ENCODE measurements around the gene SDF4.

Gene SDF4

DNA sequence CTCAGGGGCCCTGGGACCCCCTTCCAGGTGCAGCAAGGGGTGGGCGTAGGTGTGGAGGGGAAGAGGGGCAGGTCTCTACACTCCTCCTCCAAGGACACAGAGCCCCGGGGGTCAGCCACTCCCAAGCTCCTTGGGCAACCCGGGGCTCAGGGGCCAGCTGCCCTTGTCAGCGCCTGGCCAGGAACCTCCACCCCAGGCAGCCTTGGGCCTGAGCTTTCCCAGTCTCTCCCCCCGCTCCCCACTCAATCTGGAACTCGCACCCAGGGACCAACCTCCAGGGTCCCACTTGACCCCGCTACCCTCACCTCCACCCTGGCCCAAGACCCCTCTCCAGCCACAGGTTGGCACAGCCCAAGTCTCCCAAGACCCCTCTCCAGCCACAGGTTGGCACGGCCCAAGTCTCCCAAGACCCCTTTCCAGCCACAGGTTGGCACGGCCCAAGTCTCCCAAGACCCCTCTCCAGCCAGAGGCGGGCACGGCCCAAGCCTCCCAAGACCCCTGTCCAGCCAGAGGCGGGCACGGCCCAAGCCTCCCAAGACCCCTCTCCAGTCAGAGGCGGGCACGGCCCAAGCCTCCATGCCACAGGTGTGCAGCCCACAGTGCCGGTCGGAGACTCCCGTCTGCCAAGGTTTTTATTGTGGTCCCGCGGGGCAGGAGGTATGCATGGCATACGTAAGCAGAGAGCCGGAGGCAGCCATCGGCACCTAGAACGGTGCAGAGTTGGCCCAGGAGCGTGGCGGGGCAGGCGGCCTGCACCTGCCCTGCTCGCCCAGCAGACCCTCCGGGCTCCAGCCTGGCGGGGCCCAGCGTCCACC lies 20.9 kb downstream of the SDF4 start:
- no peak for DNase-seq

DNA sequence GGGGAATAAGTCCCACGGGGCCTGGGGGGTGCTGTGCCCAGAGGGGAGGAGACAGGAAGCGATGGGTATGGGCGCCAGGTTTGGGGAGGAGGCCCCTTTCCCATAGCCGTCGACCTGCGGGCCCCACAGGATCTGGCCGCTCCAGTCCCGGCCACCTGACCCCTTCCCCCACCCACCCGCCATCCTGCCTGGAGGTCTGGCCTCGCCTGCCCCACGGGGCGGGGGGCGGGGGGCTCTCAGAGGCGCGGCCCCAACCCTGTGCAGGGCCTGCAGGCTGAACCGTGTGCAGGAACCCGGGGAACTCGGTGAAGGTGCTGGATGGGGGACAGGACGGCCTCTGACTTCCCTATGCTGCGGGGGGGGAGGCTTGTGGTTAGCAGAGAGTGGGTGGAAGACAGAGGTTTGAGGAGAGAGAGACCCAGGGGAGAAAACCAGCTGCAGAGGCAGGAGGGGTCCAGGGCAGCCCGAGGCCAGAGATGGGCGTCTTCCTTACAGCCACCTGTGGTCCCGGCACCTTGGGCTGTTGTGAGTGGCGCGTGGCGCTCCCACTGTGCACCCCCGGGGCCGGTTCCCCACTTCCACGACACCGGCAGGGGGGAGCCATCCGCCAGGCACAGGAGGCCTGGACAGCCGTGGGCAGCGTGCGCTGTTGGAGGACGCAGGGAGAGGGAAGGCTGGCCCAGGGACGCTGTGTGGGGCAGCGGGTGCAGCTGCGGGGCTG lies 22.9 kb downstream of the SDF4 start:
- no peak for DNase-seq

- DNase-seq: no peak
Measured at GRCh38 chr1:1207571-1207892, 24.3 kb downstream of the SDF4 start.

GRCh38 chr1:1206966-1207531 lies 24.8 kb downstream of the SDF4 start:
- peak in 1 of 2 experiments; percentile 53 for DNase-seq

DNA sequence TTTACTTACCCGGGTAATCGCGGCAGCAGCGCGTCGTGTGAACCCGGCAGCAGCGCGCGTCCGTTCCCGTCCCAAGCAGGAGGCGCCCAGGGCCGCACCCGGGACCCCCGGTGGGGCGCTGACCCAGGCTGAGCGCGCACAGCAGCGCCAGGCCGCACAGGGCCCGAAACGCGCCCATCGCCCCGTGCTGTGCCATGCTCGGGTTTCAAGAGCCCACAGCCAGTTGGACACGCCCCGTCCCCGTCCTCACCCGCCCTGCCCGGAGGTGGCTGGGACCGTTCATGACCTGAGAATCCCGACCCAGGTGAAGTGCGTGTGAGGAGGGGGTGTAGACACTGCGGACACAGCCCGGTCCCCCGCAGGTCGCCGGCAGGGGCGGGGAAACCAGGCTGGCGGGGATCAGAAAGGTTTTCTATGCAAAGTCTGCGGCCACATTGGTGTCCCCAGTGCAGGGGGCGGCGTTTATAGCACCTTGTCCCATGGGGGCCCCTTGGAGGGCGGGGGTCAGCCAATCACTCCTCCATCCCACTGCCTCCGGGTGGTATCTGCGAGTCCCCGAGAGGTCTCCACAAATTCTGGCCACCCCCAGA lies 25.3 kb downstream of the SDF4 start, which contains the start of gene TNFRSF18:
Gene TNFRSF18, minus strand, starts transcription at position 217 of the 590 bp plus-strand sequence. Its CDS starts 21 bp downstream, at position 196.
- DNase-seq: peak in 1 of 2 experiments; percentile 81

GRCh38 chr1:1205769-1206375 lies 25.9 kb downstream of the SDF4 start:
- no peak for DNase-seq

DNA sequence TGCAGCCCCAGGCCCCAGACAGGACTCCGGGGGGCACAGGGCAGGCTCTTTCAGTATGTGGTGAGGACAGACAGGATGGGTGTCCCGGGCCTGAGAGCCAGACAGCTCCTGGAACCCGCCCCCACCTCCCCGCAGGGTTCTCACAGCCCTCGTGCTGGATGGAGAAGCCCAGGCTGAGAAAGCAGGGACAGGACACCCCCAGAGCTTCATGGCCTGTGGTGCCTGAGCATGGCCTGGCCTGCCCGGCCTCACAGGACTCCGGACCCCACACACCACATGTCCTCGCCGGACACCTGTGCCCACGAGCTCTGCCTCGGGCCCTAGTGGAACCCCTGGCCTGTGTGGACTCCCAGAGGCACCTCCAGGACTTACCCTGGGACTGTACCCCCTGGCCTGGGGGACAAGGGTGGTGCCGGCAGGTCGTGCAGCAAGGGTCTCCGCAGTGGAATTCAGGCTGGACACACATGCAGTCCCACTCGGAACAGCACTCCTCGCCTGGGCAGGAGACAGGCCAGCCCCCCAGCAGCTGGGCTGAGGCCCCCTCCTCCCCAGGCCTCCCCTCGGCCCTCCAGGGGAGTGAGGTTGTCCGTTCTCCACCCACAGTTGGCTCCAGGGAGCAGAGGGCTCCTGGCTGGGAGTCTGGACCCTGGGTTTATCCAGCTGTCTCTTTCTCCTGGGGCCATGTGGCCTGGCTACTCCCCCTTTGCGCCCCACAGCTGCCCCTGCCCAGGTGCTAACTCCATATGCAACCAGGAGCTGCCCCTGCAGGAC lies 26.6 kb downstream of the SDF4 start:
- no peak for DNase-seq

- DNase-seq: no peak
Measured at GRCh38 chr1:1204425-1204920, 27.3 kb downstream of the SDF4 start.

GRCh38 chr1:1203561-1204424 lies 28.0 kb downstream of the SDF4 start:
- DNase-seq: no peak

- no peak for DNase-seq
Measured at GRCh38 chr1:1202831-1203560, 28.8 kb downstream of the SDF4 start.

- peak in 1 of 2 experiments; percentile 78 for DNase-seq
Measured at GRCh38 chr1:1200876-1201810, 30.7 kb downstream of the SDF4 start.

DNA sequence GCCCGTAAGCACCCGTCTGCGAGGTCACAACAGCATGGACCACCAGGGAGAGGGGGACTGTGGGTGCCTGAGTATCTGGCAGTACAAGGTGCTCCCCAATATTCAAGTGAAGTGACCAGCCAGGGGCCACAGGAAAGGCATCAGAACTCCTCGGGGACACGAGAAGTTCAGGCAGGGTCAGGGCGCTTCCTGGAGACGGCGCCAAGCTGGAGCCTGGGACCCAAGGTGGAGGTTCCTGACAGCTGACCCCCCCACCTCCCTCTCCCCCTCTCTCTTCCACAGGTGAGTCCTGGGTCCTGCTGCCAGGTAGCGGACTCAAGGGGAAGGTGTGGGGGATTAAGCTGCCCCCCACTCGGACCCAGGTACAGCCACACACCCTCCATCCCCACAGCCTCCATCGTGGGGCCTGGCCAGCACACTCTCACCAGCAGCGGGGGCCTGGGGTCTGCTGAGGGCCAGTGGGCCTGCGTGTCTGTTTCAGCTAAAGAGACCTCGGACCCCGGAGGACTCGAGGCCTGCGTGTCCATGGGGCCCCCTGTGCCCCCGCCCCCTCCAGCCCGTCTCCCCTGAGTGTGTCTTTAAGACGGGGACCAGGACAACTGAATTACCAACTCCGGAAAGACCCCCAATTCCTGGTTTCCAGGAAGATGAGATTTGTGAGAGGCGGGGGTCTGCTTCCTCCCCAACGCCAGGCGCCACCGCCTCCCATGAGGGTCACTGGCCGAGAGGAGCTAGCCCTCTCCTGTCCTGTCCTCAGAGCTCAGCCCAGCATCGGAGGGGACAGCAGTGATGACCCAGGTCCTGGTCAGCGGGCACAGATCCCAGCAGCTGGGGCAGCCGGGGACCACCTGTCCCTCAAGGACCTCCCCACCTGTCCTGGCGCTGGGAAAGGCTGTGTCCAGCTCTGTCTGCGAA lies 31.6 kb downstream of the SDF4 start:
- no peak for DNase-seq

DNA sequence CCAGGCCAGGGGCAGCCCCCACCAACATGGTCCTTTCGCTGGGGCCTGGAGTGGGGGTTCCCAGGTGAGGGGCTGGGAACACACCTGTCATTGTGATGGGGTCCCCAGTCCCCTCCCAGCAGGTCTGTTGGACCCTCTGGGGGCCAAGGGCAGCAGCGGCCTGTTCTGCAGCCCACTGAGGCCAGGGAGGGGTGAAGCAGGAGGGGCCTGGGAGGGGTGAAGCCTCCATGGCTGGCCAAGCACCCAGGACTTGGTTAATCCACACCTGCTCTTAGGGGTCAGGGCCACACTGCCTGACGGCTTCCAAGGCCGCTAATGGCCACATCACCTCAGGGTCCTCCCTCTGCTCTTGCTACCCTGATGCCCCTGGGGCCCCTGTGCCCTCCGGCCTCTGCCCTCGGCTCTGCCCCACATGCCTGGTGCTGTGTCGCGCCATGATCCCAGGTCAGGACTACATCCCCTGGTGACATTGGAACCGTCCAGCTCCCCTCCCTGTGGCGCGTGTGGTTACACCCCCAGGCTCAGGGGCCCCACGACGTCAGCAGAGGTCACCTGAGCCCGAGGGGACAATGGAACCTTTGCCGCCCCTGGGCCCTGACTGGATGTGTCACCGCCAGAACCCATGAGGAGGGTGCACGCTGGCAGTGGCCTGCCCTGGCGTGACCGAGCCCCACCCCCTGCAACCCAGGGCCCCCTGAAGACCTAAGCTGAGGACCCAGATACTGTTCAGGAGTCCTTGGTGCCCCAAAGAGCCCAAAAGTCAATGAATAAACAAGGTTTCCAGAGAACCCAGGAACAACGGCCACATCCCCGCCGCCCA lies 32.5 kb downstream of the SDF4 start:
- DNase-seq: no peak

DNA sequence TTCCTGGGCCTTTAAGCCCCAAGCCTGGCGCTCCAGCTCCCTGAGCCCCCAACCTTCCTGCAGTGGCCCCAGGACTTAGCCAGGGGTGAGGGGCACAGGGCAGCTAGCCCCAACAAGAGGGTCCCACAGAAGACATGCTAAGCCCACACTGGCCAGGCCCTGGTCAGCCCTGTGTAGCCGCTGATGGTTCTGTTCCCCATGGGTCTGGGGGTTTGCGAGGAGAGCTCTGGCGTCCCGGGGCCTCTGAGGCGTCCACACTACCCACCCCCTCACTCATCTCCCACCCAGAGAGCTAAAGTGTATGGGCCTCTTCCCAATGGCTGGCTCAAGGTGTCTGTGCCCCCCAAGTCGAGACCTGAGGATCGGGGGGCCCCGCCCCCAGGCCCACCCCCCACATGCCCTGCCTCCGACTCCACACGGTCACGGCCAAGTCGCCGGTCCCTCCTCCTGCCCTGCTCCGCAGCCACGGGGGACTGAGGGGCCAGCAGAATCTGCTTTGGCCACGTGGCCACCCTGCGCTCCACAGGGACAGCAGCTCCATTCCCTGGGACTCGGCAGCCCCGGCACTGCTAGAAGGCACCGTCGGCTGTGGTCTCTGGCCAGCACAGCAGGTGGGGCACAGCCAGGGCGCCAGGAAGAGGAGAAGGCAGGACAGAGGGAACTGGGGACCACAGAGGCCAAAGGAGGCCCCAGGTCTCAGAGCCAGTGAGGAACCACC lies 33.2 kb downstream of the SDF4 start:
- DNase-seq: no peak

- DNase-seq: no peak
Measured at GRCh38 chr1:1197551-1198422, 34.0 kb downstream of the SDF4 start.

- DNase-seq: no peak
Measured at GRCh38 chr1:1197188-1197500, 34.7 kb downstream of the SDF4 start.
